Activated naive CD4-positive, alpha-beta T cell treated with Interleukin-2 at 50 U/mL for 16 hours (primary cell): ENCODE measurements around the gene KLHL33.

Experiments
- DNase-seq: peaks from one replicate; pipeline ENCODE4 v3.0.0-alpha.2; 2020

KLHL33 gene

DNA sequence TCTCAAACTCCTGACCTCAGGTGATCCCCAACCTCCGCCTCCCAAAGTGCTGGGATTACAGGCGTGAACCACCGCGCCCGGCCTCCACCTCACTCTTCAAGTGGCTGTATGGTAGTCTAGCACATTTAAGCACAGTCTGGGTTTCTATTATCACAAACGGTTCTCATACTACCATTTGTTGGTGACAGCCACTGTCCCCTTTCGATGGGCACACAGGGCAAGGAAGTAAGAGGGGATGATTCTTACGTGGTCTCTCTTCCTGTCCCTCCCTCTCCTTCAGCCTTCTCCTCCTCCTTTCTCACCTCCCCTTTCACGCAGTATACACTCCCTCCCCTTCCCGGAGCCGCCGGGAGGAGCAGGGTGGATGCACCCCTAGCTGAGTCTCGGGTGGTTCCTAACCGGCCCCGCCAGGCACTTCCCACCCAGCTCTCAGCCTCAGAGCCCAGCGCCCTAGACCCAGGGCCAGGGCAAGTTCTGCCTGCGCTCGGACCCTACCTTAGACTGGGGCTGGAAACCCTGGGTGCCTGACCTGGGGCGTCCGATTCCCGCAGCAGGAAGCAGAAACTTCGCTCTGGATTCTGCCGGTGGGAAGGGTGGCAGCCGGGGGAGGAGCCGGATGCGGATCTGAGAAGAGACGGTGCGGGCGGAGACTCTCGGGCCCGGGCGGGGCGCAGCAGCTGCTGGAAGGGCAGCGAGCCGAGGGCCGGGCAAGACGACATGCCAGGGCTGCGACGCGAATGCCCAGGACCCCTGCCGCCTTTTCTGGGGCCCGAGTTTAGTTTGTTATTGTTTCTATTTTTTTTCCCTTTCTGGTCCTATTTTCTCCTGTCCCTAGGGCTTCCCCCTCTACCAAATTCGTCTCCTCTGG lies 22.9 kb downstream of the KLHL33 start, which contains the start of gene TEP1:
Gene TEP1 (minus strand): TSS at position 626 of the 868 bp plus-strand sequence. CDS start 5,062 bp downstream, outside the sequence.
- DNase-seq: peak; percentile 77

GRCh38 chr14:20412411-20412810 lies 23.6 kb downstream of the KLHL33 start:
- no peak for DNase-seq

- no peak for DNase-seq
These were observed 26.7 kb downstream of the KLHL33 start for GRCh38 chr14:20409226-20409625.

- no peak for DNase-seq
These were observed 32.4 kb downstream of the KLHL33 start for GRCh38 chr14:20403521-20403920.

DNA sequence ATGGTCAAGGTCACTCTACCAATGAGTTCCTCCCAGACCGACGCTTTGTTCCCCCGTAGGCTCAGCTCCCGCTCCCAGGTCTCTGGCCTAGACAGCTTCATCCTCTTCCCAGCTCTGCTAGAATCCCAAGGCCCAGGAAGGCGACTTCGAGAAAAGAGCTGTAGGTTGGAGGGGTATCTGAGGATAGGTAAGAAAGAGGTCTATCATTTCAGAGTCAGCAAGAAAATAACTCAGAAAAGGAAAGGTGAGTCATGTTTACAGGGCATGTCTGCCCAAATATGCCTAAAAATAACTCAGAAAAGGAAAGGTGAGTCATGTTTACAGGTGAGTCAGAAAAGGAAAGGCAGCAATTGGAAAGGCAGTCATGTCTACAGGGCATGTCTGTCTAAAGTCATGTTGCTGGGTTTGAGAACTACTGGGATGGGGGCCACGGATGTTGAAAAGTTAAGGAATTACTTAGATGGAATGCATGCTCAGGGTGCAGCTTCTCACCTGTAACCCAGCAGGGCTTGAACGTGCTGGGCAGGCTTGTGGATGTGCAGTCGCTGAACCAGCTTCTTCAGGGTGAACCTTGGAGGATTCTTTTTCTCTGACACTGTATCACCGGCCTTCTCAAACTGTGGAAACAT lies 34.9 kb downstream of the KLHL33 start:
- DNase-seq: peak; percentile 14

GRCh38 chr14:20400589-20400964 lies 35.4 kb downstream of the KLHL33 start:
- DNase-seq: no peak

DNA sequence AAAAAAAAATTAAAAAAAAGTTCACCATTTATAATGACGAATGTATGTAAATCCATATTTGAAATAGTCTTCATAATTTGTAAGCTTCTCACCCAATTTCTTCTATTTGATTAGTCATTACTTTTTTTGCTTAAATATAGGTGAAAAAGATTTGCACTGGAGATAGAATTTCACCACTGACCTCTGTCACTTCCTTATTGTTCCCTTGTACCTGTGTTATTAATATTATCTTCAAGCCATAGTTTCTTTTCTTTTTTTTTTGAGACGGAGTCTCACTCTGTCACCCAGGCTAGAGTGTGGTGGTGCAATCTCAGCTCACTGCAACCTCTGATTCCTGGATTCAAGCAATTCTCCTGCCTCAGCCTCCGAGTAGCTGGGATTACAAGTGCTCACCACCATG lies 38.5 kb downstream of the KLHL33 start:
- no peak for DNase-seq

DNA sequence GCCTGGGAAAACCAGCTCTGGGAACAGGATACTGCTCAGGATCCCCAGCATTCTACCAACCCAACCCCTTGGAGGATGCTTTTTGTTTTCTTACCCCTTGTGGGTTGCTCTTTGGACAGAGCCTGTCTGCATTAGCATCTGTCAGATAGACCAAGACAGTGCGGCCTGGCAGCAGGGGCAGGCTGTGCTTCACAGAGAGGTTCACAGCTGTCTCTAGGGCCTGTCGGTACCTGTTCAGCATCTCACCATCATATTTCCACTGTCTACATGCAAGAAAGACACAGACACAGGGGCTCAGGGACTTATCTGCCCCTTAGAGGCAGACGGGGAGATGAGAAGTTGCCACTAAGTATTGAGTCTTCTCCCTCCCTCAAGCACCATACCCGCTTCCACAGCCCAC lies 44.5 kb downstream of the KLHL33 start:
- no peak for DNase-seq

DNA sequence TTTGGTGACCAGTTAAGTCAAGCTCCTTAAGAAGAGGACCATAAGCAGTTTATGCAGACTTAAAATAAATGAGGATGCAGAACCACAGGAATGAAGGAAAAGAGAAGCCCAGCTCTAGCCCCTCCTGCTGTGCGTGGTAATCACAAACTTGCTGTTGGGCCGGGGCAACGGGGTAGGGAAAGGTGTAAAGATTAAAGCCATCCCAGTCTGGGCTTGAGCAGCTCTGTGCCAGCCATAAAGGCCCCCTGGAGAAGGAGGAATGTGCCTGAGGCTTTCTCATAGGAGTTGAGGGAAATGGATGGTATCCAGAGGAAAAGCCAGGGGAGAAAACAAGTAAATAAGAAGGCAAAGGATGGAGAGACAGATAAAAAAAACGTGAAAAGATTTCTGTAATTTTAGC lies 47.8 kb downstream of the KLHL33 start:
- DNase-seq: no peak

DNA sequence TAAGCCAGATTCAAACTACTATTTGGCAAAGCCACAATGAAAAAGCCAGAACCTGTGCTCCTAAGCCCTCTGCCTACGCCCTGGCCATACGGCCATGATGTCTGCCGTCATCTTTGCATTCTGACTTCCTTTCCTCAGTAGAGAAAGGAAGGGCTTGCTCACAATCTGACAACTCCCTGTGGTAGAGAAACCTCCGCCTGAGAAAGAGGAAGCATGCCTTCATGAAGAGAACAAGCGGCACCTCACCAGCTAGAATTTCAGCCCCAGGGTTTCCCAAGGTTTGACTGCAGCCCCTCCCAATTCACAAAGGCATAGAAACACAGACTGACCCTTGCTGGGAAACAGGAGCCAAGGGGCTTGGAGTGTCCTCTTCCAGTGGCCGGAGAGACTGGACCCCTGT lies 48.4 kb downstream of the KLHL33 start:
- no peak for DNase-seq

DNA sequence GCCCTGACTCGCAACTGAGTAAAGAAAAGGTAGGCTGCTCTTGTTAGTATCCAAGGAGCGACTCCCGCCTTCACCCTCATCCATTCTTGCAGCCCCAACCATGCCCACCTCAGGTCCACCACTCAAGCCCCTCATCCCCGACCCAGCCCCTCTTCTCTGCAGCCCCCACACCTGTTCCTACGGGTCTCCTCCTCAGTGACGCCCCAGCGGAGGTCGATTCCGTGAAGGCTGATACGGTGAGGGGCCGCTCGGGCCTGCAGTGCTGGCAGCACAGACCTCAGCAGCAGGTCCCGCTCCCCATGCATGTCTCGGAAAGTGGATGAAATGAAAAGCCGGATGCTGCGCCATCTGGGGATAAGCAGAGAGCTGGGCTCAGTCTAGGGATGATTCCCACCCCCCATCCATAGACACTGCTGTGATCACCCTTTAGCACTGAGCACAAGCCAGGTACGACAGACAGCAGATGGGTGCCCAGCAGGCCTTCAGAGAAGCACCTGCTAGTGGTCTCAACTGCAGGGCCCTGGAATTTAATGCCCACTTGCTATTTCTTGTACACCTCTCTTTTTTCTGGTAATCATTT lies 49.6 kb downstream of the KLHL33 start:
- no peak for DNase-seq

DNA sequence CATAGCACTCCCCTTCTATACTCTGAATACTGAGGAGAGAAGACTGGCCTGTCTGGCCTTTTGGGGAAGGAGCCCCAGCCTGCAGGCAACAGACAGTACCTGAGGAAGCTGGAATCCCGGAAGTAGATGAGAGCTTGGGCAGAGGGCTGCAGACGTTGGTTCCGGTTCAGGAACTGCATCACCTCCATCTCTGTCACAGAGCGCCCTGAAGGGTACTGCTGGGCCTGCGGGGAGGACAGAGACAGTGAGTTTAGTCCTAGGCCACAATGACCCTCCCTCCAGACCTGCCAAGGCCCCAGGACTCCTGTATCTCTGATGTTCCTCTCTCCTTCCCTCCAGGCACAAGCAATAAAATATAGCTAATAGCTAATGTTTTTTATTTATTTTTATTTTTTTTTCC lies 51.1 kb downstream of the KLHL33 start:
- DNase-seq: no peak

- DNase-seq: no peak
These were observed 51.6 kb downstream of the KLHL33 start for GRCh38 chr14:20384321-20384720.

- no peak for DNase-seq
These were observed 52.3 kb downstream of the KLHL33 start for GRCh38 chr14:20383636-20384035.

DNA sequence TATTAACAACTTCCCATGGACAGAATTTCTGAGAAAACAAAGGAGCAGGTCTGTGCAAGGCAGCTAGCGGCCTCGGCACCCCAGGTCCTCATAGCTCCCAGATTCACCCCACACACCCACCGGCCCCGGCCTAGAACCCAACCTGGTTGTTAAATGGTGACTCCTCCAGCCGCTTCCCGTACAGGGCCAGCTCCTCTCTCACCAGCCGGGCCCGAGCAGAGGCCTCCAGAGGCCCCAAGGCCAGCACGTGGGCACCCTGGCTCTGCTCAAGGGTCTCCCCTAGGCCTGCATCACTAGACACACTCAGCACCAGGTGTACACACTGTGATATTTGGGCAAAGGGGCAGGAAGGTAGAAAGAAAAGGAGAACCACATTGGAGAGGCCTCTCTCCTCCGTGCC lies 52.9 kb downstream of the KLHL33 start:
- DNase-seq: no peak

DNA sequence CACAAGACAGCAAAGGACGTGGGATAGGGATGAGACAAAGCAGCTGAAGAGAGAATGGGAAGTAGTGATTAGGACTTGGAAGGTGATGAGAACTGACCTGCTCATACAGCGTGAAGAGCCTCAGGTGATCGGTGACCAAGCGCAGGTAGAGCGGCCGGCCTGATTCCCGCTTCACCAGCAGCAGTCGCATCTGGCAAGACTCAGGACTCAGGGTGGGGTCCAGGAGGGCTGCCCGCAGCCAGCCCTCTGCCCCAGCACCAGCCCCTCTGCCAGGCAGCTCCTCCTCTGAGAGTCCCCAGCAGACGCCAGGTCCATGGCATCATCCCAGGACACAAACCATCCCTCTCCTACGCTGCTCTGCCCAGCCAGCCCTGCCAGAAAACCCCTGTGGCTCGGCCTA lies 53.4 kb downstream of the KLHL33 start:
- DNase-seq: no peak

DNA sequence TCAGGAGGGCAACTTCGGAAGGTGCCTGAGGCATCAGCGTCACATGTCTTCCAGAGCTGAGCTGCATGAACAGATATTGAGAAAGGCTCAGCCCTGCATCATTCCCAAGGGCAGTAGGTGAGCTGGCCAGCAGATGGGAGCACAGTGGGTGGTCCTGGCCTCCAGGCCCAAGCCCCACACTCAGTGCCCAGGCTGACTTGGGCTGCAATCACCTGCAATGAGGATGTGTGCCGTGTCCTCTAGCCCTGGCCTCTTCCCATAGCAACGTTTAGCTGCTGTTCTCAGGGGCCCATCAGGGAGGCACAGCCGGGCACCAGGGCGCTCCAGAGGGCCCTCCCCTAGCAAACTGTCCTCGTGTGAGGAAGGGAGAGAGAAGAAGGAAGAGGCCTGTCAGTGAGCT lies 54.6 kb downstream of the KLHL33 start:
- DNase-seq: no peak

DNA sequence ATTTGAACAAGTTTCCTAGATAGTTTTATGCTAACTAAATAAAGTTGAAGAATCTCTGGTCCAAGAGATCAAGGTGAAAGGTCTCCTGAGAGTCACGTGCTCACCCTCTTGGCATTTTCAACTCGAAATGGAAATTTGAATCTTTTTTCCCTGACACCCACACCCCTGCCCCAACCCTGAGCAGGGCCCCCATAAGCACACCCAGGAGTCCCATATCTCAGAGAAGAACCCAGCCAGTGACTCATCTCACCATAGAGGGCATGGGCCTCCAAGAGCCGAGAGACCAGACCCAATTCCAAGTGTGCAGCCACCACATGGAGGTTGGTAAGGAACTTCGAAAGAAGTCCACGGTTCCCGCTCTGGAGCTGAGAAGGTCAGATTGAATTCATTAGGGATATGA lies 55.3 kb downstream of the KLHL33 start:
- no peak for DNase-seq

DNA sequence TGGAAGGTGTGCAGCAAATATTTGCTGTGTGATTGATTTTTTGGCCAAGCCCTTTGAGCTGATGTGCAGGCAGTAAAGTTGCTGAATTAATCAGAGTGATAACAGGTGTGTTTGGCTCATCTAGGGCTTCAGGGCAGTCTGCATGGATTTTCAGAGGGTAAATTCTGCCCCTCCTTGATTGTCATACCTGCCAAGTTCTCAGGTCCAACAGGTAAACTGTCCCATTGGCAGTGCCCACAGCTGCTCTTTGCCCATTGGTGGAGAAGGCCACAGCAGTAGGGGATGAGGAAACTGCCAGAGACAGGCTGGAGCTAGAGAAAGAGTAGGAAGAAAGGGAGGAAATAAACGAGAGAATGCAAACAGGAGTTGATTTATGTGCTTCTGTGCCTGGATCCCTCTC lies 56.2 kb downstream of the KLHL33 start:
- DNase-seq: no peak

DNA sequence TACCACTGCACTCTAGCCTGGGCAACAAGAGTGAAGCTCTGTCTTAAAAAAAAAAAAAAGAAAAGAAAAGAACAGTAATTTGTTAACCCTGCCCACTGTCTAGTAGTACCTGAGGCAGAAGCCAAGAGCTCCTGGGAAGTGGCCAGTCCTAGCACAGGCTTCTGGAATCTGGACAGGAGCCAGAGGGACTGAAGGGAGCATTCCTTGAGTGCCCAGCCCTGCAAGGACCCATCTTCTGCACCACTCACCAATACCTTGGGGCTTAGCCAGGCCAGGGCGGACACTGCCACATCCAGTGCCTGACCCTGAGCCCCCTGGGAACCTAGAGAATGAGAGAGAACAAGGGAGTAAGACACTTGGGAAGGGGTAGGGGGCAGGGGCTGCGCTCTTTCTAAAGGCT lies 58.8 kb downstream of the KLHL33 start:
- no peak for DNase-seq

DNA sequence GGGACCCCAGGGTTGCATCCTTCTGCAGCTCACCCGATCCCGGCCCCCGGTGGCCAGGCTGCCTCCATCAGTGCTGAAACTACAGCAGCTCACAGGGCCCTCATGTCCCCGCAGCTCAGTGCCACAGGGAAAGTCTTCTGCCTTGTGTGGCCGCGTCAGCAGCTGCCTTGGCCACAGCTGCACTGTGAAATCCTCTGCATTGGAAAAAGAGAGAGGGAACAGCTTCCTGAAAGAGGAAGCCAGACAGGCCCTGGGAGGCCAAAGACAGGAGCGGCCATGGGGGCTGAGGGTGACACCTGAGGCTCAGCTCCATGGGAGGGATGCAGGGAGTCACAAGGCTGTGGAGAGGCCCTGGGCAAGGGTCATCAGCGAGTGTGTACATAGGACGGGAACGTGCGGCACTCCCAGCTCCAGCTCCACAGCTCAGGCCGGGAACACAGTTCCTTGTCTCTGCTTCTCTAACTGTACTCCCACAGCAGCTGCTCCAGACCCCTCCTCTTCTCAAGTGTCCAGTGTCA lies 59.8 kb downstream of the KLHL33 start:
- DNase-seq: no peak
